ENCODE results near the gene ERGIC1.

DNA sequence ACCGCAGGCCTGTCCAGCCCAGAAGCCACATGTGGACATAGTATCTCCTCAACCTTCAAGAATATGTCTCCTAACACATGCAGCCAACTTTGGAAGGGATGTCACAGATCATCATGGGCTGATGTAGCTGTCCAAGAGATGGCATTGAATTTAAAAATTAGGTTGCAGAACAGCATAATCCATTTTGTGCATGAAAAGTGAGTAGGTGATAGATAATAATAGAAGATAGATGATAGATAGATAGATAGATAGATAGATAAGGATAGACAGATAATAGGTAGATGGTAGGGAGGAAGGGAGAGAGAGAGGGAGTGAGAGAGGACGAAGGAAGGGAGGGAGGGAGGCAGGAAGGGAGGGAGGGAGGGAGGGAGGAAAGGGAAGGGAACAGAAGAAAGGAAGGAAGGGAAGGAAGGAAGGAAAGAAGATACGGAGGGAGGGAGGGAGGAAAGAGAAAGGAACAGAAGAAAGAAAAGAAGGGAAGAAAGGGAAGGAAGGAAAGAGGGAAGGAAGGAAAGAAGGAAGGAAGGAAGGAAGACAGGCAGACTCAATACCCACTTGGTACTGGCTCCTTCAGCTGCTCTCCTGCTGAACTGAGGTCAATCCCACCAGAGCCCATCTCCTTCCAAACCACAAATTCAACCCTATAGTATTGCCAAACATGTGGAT lies 28.9 kb upstream of the ERGIC1 start:
- TF ChIP-seq, protein P1, sequence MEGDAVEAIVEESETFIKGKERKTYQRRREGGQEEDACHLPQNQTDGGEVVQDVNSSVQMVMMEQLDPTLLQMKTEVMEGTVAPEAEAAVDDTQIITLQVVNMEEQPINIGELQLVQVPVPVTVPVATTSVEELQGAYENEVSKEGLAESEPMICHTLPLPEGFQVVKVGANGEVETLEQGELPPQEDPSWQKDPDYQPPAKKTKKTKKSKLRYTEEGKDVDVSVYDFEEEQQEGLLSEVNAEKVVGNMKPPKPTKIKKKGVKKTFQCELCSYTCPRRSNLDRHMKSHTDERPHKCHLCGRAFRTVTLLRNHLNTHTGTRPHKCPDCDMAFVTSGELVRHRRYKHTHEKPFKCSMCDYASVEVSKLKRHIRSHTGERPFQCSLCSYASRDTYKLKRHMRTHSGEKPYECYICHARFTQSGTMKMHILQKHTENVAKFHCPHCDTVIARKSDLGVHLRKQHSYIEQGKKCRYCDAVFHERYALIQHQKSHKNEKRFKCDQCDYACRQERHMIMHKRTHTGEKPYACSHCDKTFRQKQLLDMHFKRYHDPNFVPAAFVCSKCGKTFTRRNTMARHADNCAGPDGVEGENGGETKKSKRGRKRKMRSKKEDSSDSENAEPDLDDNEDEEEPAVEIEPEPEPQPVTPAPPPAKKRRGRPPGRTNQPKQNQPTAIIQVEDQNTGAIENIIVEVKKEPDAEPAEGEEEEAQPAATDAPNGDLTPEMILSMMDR (IDR thresholded peaks at IDR 0.05), result no peak
- TF ChIP-seq POLR2A (IDR thresholded peaks at IDR 0.05), result no peak

Data from gastroesophageal sphincter (tissue), 3 donors.